ENCODE measurements around the gene WDR88.
"Not testable (repeated sequence)": the region's sequence is repeated elsewhere in the genome, so short reads cannot be mapped to it uniquely, and the experiment has no call there.

The WDR88 gene

DNA sequence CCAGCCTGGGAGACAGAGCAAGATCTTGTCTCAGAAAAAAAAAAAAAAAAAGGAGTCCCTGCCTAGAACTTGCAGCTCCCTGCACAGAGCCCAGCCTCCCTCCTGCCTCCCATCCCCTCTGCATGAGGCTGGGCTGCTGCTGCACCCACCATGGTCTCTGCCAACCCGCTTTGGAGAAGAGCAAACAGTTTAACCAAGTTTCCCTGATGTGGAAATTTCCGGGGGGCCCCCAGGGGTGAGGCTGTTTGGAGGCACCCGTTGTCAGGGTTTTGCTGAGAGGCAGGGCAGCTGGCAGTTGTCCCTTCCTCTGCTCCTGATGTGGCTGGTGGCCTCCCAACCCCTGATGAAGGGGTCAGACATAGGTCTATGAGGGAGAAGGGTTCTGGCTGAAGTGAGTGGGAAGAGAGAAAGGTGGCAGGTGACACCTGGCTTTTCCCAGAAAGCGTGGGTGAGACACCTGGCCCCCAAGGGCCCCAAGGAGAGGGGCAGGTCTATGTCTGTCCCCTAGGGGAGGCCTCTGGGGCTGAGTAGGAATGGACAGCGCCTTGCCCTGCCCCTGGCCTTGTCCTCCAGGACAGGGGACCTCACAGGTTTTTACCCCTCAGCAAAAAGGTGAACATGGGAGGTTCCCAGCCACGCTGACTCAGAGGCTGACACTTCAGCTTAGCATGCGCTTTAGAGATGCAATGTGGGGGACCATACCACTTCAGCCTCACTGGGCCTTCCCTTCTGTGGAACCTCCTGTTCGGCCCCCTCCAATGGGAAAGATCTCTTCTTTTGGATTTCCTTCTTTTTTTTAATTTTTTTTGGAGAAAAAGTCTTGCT, 67.7 kb downstream of the WDR88 start:
- DNase-seq: no peak

DNA sequence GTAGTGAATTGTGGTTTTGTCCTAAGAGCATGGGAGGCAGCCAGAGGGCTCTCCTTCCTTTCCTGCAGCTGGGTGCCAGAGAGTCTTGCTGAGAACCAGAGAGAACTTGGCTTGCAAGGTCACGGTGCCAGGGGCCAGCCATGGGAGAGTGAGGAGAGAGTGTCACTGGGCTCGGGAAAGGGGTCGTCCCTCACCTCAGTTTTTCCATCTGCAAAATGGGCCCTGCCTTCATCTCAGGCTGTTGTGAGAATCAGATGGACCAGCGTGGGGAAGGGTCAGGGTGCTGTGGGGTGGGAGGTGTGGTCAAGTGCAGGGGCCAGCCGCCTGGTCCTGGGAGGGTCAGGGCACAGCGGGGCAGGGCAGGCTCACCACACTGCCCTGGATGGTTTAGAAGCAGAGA, 69.6 kb downstream of the WDR88 start:
- no peak for DNase-seq

DNA sequence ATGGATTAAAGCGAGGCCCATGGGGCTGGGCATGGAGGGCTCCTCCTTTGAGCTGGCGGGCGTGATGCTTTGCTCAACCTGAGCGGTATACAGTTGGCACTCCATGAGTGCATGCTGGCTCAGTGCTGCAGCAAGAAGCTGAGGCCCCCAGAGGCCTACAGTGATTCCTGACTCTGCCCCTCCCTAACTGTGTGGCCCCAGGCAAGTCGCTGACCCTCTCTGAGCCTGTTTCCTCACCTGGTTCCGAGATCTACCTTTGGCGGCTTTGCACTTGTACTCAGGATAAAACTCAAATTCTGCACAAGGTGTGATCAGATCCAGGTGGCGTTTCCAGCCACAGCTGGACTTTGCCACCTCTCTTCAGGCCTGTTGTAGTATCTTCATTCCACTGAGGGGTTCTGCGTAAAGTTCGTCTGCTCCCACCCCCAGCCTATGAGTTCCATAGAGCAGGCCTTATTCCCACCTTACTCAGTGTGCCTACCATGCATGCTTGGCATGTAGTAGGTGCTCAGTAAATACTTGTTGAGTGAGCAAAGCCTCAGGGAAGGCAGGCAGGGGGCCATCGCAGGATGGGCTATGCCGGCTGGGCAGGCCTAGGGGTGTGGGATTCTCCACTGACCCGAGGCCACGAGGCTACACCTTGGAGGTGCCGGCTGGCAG, 70.1 kb downstream of the WDR88 start:
- no peak for DNase-seq

DNA sequence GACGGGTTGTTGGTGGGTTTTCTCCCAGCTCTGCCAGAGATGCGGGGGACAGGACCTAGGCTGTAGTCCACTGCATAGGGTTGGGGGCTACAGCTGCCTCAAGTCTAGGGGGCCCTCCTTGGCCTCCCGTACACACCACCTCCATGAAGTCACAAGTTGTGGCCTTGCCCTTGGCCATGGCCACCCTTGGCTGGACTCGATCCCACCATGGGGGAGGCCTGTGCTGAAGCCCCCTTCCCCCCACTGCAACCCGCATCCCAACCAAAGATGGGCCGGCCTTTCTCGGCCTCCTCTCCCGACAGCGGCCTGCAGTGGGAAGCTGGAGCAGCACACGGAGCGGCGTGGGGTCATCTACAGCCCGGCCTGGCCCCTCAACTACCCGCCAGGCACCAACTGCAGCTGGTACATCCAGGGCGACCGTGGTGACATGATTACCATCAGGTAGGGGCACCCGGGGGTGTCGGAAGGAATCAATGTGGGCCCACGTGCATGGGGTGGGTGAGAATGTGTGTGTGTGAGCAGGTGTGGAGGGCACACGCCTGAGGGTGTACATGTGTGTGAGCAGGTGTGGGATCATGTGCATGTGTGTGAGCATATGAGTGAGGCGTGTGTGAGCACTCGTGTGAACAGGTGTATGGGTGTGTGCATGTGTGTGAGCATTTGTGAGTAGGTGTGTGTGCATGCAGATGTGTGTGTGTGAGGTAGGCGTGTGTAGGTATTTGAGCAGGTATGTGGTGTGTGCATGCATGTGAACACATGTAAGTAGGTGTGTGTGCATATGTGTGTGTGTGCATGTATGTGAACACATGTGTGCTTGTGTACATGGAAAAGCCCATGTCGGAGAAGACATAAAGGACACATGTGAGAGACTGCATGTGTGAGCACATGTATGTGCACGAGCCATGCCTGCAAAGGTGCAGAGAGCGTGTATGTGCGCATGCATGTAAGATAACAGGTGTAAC, 70.9 kb downstream of the WDR88 start:
- no peak for DNase-seq

DNA sequence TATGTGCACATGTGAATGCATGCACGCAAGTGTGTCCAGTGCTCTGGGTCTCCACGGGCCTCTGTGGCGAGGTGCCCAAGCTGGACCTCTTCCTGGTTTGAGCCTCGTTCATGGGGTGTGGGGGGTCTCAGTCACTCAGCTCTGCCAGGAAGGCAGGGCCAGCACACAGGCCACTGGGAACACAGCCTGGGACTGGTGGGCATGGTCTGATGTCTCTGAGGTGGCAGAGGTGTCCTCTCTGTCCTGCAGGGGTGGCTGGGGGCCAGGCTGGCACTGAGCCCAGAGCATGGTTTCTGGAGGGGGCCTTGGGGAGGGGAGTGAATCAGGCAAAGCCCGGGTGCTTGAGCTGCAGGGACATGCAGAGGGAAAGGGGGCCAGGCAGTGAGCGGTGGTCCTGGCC, 71.6 kb downstream of the WDR88 start:
- no peak for DNase-seq

DNA sequence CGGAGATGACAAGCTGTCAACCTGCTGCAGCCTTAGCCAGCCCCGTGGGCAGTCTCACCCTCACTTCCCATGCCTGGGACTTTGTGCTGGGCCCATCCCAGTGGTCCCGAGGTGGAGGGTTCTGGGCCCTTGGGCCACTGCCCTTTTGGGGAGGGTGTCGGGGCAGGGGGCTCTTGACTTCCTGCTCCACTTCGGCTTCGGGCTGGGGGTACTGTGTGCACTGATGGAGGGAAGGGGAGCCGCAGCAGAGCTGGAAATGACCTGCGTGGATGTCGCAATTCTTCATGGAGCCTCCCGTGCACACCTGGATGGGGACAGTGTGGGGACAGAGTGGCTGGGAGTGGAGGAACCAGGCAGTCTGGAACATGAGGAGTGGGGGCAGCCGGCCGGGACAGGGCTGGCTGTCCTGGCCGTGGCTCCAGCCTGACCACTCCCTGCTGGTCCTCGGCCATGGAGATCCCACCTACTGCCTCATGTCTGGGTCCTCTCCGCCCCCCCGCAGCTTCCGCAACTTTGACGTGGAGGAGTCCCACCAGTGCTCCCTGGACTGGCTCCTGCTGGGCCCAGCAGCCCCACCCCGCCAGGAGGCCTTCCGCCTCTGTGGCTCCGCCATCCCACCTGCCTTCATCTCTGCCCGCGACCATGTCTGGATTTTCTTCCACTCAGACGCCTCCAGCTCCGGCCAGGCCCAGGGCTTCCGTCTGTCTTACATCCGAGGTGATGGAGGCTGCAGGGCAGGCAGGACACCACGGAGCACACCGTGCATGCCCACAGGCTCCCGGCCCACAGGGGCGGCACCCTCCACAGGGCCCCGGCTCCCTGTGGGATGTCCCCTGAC, 72.4 kb downstream of the WDR88 start:
- DNase-seq: no peak

DNA sequence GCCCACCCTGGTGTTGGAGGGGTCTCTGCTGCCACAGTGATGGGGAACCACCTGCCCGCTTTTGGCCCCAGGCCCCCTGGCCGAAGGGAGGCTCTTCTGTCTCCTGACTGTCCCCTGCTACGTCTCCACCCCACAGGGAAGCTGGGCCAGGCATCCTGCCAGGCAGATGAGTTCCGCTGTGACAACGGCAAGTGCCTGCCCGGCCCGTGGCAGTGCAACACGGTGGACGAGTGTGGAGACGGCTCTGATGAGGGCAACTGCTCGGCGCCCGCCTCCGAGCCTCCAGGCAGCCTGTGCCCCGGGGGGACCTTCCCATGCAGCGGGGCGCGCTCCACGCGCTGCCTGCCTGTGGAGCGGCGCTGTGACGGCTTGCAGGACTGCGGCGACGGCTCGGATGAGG, 73.2 kb downstream of the WDR88 start:
- no peak for DNase-seq

DNA sequence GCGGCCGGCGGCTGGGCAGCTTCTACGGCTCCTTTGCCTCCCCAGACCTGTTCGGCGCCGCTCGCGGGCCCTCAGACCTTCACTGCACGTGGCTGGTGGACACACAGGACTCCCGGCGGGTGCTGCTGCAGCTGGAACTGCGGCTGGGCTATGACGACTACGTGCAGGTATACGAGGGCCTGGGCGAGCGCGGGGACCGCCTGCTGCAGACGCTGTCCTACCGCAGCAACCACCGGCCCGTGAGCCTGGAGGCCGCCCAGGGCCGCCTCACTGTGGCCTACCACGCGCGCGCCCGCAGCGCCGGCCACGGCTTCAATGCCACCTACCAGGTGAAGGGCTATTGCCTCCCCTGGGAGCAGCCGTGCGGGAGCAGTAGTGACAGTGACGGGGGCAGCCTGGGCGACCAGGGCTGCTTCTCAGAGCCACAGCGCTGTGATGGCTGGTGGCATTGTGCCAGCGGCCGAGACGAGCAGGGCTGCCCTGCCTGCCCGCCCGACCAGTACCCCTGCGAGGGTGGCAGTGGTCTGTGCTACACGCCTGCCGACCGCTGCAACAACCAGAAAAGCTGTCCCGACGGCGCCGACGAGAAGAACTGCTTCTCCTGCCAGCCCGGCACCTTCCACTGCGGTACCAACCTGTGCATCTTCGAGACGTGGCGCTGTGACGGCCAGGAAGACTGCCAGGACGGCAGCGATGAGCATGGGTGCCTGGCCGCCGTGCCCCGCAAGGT, 73.8 kb downstream of the WDR88 start:
- no peak for DNase-seq

DNA sequence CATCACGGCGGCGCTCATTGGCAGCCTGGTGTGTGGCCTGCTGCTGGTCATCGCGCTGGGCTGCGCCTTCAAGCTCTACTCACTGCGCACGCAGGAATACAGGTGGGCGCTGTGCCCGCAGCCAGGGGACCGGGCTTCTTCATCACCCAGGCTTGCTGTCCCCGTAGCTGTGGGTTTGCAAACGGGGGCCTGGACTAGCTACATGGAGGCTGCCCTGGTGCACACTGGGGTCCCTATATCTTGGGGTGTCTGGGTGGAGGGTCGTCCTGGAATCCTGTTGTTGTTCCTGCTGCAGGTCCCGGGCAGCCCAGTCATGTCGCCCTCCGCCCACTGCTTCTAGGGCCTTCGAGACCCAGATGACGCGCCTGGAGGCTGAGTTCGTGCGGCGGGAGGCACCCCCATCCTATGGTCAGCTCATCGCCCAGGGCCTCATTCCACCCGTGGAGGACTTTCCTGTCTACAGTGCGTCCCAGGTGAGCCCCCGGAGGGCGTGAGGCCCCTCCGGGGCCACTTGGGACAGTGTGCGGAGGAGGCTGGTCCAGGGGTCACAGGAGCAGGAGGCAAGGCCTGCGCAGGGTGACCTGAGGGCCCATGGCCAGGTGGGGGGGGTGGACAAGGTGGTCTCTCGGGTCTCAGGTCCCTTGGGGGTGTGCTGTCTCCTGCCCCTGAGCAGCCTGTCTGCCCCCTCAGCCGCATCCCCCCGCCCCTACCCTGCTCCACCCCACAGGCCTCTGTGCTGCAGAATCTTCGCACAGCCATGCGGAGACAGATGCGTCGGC, 74.5 kb downstream of the WDR88 start:
- no peak for DNase-seq

DNA sequence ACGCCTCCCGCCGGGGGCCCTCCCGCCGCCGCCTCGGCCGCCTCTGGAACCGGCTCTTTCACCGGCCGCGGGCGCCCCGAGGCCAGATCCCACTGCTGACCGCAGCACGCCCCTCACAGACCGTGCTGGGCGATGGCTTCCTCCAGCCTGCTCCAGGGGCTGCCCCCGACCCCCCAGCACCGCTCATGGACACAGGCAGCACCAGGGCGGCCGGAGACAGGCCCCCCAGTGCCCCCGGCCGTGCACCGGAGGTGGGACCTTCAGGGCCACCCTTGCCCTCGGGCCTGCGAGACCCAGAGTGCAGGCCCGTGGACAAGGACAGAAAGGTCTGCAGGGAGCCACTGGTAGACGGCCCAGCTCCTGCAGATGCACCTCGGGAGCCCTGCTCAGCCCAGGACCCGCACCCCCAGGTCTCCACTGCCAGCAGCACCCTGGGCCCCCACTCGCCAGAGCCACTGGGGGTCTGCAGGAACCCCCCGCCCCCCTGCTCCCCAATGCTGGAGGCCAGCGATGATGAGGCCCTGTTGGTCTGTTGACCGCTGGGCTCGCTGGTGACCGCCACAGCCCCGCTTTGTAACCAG, 75.2 kb downstream of the WDR88 start:
- no peak for DNase-seq

DNA sequence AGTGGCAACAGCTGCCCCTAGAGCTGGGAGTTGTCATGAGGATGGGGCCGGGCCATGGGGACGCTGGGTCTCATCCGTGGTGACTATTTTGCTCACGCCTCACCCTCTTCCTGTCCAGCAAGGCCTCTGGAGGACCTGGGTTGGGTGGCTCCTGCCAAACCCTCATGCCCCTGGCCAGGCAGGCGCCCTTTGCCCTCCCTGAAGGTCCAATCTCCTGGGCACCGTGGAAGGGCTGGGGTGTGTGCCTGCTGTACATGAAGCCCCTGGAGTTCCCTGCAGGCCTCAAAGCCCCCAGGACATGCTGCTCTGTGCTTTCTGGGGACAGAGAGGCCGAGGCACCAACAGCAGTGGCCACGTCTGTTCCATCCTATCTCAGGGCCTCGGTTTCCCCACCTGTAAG, 76.0 kb downstream of the WDR88 start:
- DNase-seq: no peak

DNA sequence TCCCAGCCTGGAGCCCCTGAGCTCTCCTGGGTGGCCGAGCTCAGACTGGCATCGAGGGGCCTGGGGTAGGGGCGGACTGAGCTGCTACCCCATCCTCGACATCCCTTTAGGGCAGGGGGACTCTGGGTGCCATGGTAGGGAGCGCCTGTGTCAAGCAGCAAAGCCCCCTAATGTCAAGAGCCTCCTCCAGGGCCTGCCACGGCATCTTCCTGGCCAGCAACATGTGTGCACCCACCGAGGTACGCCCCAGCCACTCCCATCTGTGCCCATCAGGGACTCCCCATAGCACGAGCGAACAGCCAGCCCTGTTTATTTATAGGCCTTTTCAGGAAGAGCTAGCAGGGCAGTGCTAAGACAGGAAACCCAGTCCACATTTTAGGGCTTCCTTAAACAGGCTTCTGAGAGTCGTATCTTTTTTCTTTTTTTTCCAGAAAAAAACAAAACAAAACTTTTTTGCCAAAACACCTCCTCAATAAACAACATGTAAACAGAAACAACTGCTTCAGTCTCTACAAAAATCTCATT, 76.5 kb downstream of the WDR88 start:
- DNase-seq: no peak

DNA sequence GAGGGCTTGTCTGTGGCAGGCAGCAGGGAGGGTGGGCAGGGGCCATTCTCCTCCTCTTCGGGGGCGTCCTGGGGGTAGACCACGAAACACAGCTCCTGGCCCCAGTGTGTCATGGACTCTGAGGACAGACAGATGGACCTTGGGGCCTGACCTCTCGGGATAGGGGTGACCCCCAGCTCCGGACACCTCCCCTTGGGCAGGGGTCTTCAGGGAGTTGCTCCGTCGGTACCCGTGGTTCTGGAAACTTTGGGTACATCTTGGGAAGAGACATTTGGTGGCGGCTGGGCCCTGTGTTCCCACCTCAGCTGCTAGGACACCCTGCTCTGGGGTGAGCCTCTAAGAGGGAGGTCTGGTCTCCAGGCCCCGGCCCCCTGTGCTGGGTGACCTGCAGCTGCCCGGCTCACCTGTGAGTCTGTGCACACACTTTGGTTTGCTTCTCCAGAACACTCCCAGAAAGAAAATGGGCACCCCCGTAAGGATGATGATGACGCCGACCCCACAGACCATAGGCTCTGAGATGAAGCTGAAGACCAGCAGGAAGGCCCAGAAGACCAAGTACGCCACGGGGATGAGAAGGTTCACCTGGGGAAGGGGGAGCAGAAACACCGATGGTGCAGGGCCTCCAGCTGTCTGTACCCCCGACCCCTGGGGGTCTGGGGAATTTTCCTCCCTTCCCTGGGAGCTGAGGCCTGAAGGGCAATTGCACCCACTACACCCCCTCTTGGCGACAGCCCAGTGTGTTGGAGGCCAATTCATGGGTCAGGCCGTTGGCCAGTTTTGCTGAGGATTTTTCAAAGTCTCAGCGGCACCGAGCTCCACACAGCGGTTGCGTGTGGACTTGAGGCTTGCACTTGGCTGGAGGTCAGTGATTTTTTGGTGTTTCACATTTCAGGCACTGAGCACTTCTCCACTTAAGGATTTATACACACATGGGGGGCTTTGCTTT, 77.3 kb downstream of the WDR88 start:
- DNase-seq: no peak

DNA sequence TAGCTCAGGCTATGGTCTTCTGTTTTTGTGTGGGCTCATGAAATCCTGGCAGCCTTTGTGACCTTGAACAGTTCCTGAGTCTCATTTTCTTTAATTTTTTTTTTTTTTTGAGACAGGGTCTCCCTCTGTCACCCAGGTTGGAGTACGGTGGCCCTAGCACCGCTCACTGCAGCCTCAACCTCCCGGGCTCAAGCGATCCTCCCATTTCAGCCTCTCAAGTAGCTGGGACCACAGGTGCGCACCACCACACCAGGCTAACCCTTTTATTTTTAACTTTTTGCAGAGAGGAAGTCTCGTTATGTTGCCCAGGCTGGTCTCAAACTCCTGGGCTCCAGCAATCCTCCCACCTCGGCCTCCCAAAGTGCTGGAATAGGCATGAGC, 77.9 kb downstream of the WDR88 start:
- DNase-seq: not testable (repeated sequence)

DNA sequence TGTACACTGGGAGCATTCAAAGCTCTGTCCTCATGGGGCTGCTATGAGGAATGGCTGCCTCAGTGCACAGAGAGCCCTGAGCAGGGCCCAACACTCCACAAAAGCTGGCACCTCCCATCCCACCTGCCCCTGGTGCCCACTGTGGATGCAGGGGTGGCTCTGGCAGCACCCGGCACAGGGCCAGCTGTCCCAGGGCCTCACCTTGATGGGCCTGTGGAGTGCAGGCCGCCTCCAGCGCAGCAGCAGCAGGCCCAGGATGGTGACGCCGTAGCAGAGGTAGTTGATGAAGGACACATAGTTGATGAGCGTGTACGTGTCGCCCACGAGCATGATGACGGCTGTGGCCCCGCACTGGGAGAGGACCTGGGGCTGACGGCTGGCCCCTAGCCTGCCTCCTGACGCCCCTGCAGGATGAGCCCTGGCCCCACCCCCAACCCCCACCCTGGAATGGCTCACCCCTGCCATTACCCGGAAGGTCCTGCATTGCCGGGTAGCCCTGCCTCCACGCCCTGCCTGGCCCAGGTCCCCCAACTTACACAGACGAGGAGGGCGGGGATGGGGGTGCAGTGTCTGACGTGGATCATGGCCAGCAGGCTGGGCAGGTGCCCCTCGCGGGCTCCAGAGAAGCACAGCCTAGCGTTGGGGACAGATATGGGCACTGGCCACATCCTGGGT, 78.5 kb downstream of the WDR88 start:
- no peak for DNase-seq

DNA sequence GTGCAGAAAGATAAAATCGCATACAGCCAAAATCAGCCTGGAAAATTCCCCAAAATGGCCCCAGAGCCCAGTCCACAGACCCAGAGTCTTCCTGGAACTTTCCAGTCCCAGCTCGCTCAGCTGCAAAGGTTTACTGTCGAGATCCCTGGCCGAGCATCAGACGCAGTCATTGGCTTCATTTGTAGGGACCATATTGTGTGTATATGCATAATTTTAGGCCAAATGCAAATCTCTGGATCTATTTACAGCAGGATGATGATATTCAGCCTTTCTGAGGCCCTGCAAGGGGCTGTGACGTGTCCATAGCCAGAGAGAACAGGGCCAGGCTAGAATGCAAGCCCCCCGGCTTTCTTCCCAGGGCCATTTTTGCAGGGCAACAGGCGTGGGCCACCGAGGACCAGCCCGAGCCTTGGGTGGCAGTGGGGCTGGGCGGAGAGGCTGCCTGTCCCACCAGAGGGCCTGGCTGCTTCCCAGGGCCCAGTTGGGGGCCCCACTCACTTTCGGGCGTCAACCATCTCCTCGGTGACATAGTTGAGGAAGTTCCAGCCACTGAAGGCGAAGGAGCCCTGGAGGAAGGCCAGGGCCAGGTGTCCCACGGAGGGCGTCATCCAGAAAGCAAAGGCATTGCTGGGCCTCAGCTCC, 80.0 kb downstream of the WDR88 start:
- no peak for DNase-seq

DNA sequence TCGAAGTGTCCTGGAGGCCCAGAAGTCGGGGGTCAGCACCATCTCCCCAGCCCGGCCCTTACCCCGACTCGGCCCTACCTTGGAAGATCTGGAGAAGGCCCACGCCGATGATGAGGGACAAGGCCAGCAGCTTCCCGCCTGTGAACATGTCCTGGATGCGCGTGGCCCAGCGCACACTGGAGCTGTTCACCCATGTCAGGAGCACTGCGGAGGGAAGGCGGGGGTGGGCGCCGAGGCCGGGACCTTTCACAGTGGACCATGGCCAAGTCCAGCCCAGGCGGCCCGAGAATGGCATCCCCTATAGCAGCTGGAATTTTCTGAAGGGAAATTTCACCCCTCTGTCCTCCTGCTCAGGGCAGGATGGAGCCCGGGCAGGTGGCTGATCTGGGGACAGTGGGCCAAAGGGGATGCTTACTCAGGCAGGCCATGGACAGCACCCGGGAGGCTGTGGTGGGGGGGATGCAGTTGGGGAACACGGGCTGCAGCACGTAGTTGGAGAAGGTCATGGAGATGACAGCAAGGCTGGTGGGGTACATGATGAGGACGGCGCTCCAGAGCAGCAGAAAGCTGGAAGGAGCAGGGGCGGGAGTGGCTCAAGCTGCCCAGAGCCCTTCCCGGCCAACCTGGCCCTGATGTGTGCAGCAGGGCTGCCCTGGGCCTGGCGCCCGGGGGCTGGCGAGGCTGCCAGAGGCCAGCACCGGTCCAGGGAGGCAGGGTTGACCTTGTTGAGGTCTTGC, 80.7 kb downstream of the WDR88 start:
- no peak for DNase-seq

Measured in T-helper 2 cell (primary cell).